Measurements from ENCODE around the gene TFAP2A. TPM values are rescaled to one million over a fixed set of nuclear protein-coding genes. Genes with fewer than 3 reads are reported as not detected.

The TFAP2A gene
- total RNA-seq, 4 donors from 2014 or later, result 0.16 TPM; not detected in 3

- TF ChIP-seq CTCF (IDR thresholded peaks at IDR 0.05; ENCODE audit: low read depth), result no peak
Measured at GRCh38 chr6:10416516-10416862, 1.6 kb upstream of the TFAP2A start.

DNA sequence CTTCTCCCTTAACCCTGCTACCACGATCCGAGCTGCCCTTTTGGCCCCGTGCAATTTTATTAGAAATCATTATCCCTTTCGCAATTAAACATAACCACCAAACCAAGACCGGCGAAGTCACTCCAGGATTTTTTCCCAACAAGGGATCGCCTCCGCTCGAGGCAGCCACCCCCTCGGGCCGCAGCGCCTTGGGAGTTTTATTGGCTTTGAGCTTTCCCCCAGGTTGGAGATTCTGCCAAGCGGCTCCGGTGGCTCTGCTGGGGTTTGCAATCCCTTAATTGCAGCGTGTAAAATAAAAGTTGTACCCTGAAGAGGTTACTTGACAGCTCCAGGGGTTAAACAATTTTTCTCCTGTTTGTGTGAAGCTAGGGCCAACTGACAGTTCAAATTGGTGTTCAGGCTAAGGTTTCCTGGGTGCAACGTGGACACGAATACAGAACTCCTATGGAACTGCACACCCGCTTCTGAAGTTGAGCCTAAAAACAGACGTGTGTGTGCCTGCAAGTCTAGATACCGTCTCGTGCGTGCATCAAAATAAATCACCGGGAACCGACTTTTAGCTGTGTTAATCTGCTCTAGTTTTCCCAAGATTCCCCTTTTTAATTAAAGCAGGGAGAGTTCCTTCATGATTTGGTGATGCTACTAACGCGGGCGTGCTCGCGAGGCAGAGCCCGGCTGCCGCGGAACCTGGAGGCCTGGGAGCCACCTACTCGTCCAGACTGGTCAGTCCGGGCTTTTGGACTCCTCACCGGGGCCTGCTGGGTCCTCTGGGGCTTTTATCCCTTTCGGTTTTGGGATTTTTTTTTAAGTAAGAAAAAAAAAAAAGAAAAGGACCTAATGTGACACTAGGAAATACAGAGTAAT is 975 bp upstream of the TFAP2A start:
- TF ChIP-seq CTCF (IDR thresholded peaks at IDR 0.05; ENCODE audit: low read depth), result no peak

GRCh38 chr6:10413850-10414738 is 780 bp downstream of the TFAP2A start:
- no peak for TF ChIP-seq CTCF (IDR thresholded peaks at IDR 0.05; ENCODE audit: low read depth)

DNA sequence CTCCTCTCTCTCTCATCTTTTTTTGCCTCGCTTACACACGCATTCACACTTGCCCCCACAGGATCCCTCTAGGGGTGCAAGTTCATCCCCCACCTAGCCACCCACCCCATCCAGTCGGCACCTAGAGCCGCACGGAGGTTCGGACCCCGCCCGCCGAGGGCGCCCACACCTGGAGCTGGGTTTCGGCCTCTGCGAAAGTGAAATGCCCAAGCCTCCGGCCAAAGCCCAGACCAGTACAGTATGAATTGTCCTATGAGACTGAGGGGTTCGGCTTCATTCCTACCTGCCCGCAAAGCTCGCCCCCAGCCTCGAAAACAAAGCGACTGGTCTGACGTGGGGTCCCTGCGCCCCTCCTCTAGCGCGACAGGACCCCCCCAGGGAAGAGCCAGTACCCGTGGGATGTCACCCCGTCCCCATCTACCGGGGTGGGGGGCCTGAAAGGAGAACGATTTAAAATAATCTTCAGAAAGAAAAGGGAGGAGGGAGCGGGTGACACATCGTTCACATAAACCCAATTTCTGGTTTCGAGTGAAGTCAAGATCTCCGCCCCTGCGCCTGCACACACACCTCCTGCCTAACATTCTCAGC is 1.5 kb downstream of the TFAP2A start:
- no peak for TF ChIP-seq CTCF (IDR thresholded peaks at IDR 0.05; ENCODE audit: low read depth)

DNA sequence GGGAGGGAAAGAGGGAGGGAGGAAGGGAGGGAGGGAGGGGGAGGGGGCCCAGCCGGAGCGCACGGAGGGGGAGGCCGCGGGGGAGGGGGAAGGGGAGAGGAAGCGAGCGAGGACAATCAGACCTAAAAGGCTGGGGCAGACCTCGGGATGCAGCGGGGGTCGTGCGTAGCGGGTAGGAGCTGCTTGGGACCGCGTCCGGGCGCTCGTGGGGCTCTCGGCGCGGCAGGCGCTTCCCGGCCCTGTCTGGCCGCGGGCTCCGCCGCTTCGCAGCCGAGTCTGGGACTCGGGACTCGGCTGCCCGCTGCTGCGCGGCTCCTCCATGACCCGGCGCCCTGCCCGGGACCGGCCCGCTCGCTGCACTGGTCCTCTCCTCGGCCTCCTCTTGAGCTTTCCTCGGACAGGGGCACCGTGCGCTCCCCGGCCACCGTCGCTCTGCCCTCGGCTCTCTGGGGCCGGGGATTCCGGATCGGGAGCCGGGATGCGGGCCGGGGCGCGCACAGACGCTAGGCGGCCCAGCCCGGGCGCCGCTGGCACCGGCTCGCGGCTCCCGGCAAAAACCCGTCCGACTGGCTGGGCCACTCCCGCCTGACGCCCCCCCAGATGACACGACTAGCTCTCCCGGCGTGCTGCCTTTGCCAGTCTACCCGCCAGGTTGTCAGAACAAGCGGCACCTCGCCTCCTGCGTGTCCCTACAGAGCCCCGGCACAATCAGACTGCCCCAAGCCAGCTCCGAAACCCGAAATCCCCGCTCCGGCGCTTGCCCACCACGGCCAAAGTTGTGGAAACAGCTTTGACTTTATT is 2.2 kb downstream of the TFAP2A start:
- no peak for TF ChIP-seq CTCF (IDR thresholded peaks at IDR 0.05; ENCODE audit: low read depth)

- TF ChIP-seq CTCF (IDR thresholded peaks at IDR 0.05; ENCODE audit: low read depth), result no peak
Measured at GRCh38 chr6:10411971-10412460, 2.9 kb downstream of the TFAP2A start.

Measured in subcutaneous adipose tissue (tissue), 4 donors.